ENCODE results near the gene RAD21L1. TPM values are rescaled to one million over a fixed set of nuclear protein-coding genes. Genes with fewer than 3 reads are reported as not detected.
A peak's percentile ranks its signal among the peaks of the same experiment; 100 is the strongest.

RAD21L1 gene
- total and polyA plus RNA-seq, 2 of the 8 experiments (the other 6 are each of a cell fraction or from before 2014, with no cell fraction given), result 0.06 to 0.26 TPM

DNA sequence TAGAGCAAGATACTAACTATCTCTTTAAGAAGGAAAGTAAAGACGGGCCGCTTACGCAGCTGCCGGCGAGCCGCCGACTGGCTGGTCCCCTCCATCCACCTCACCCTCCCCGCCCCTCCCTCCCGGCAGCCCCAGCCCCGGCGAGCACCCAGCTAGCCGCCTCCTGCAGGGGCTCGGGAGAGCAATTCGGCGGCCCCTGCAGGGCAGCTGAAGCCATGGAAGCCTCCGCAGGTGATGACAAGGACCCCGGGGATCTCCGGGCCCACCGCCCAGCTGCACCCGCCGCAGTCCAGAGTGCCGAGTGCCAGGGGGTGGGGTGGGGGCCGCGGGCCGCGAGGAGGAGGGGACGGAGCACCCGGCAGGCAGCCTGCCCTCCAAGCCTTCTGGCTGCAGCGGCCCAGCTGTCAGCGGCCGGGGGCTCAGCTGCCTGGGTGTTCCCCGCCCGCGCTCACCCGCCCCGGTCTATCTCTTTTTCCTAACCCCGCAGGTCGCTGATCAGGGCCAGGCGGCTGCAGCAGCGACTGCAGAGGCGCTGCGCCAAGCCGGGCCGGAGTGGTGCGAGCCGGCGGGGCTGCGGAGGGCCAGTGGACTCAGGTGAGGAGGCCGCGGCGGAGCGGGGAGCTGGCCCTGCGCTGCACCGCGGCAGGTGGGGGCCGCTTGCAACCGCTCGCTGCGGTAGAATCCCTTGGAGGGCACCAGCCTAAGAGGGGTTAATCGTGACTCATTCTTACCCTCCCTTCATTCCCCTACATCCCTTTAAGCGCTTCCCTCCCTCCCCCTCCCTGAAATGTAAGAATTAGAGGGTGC lies 40.5 kb downstream of the RAD21L1 start, which contains the start of gene SNPH (continued):
- TF ChIP-seq NANOG (IDR thresholded peaks at IDR 0.05; ENCODE audit: insufficient read depth, low read depth, low read length, poor library complexity, severe bottlenecking), result no peak
- TF ChIP-seq JUND (IDR thresholded peaks at IDR 0.05; ENCODE audit: low read length), result peak; percentile 92
- TF ChIP-seq KDM4A (IDR thresholded peaks at IDR 0.05; ENCODE audit: low read depth, low read length, severe bottlenecking), result peak; percentile 85
- TF ChIP-seq SP1 (IDR thresholded peaks at IDR 0.05; ENCODE audit: low read depth, low read length), result 0 out of 2 replicates have a peak, but pooled peaks have one; percentile 19
- no peak for TF ChIP-seq CBX8 (IDR thresholded peaks at IDR 0.05; ENCODE audit: borderline replicate concordance, low read depth, low read length)
- no peak for TF ChIP-seq HDAC6 (IDR thresholded peaks at IDR 0.05; ENCODE audit: low read depth, low read length)
- TF ChIP-seq YY1 (IDR thresholded peaks at IDR 0.05; ENCODE audit: low read depth, low read length), result no peak
- 0 out of 2 replicates have a peak, but pooled peaks have one; percentile 12 for TF ChIP-seq BACH1 (IDR thresholded peaks at IDR 0.05; ENCODE audit: low read length)
- TF ChIP-seq TEAD4 (IDR thresholded peaks at IDR 0.05; ENCODE audit: low read depth, low read length), result no peak

Measured in H1 (cell line).